Duodenal mucosa (tissue), 2 donors: ENCODE measurements around the gene VPS4A.

Experiments
- H3K27ac ChIP-seq: one replicate; pipeline ENCODE4 v1.7.0; 2013; ENCODE audit warnings: low read depth, low read length
- H3K27me3 ChIP-seq, 2 donors: one replicate each; pipeline ENCODE4 v1.7.0; 2013; ENCODE audit warnings: low read length in 2 of 2, control low read depth in 1 of 2; ENCODE audit not compliant: insufficient read depth in 2 of 2, control insufficient read depth in 1 of 2
- H3K36me3 ChIP-seq, 2 donors: one replicate each; pipeline ENCODE4 v1.7.0; 2013; ENCODE audit warnings: low read length in 2 of 2, control low read depth in 1 of 2; ENCODE audit not compliant: insufficient read depth in 2 of 2, control insufficient read depth in 1 of 2
- H3K4me1 ChIP-seq, 2 donors: one replicate each; pipeline ENCODE4 v1.7.0; 2013; ENCODE audit warnings: low read length in 2 of 2, control low read depth in 1 of 2; ENCODE audit not compliant: insufficient read depth in 2 of 2, control insufficient read depth in 1 of 2
- H3K4me3 ChIP-seq, 2 donors: one replicate each; pipeline ENCODE4 v1.7.0; 2013; ENCODE audit warnings: low read length in 2 of 2, low read depth in 1 of 2
- H3K9ac ChIP-seq, 2 donors: one replicate each; pipeline ENCODE4 v1.7.0; 2013; ENCODE audit warnings: low read length in 2 of 2, low read depth in 1 of 2
- H3K9me3 ChIP-seq, 2 donors: one replicate each; pipeline ENCODE4 v1.7.0; 2013; ENCODE audit warnings: low read length in 2 of 2, control low read depth in 1 of 2; ENCODE audit not compliant: control insufficient read depth in 1 of 2

Gene VPS4A

DNA sequence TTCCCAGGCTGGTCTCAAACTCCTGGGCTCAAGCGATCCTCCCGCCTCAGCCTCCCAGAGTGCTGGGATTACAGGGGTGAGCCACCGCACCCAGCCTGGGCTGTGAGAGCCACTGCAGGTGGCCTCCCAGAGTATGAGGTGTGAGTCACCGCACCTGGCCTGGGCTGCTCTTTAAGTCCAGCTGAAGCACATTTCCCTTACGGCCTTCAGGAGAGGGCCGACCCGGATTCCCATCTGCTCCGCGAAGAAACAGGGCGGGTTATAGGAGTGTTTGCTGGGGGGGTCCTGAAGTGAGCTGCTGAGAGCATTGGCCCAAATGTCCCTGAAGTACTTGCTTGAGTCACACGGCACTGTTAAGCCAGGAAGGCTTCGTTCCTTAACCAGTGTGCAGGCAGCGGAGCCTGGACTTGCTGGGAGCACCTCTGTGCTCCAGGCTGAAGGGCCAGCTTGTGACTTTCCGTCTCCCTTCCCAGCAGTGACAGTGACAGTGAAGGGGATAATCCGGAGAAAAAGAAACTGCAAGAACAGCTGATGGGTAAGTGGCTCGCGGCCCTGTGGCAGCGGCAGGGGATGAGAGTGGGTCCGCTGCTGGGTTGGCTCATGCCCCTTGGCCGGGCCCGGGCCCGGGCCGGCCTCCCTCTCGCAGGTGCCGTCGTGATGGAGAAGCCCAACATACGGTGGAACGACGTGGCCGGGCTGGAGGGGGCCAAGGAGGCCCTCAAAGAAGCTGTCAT, 7.2 kb downstream of the VPS4A start:
- peaks cover 67 to 84% of the 10 kb centered on the region in 2 donors for H3K36me3 ChIP-seq
- no peak overlapping the region for H3K27ac ChIP-seq
- no peaks in the 10 kb centered on the region for H3K27me3 ChIP-seq
- no peak overlapping the region for H3K4me3 ChIP-seq
- H3K4me1 ChIP-seq = no peaks in the 10 kb centered on the region
- H3K9ac ChIP-seq = no peak overlapping the region
- no peaks in the 10 kb centered on the region for H3K9me3 ChIP-seq

DNA sequence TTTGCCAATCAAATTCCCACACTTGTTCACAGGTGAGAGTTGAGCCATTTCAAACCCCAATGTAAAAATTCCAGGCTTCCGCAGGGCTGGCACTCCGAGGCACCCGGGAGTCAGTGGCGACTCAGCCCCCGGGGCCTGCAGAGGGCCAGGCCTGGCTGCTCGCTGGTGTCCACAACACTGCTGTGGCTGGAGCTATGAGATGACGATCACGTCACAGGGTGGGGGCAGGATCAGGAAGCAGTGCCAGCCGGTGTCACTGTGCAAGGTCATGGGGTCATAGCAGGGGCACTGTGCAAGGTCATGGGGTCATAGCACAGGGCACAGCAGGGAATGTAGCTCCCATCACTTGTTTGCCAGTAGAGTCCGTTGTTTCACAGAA, 7.8 kb downstream of the VPS4A start:
- peaks cover 1% of the 10 kb centered on the region in 2 donors for H3K4me1 ChIP-seq
- no peak overlapping the region for H3K4me3 ChIP-seq
- peaks cover 65 to 90% of the 10 kb centered on the region in 2 donors for H3K36me3 ChIP-seq
- H3K9me3 ChIP-seq = no peaks in the 10 kb centered on the region
- no peak overlapping the region for H3K27ac ChIP-seq
- no peak overlapping the region for H3K9ac ChIP-seq
- H3K27me3 ChIP-seq = no peaks in the 10 kb centered on the region

DNA sequence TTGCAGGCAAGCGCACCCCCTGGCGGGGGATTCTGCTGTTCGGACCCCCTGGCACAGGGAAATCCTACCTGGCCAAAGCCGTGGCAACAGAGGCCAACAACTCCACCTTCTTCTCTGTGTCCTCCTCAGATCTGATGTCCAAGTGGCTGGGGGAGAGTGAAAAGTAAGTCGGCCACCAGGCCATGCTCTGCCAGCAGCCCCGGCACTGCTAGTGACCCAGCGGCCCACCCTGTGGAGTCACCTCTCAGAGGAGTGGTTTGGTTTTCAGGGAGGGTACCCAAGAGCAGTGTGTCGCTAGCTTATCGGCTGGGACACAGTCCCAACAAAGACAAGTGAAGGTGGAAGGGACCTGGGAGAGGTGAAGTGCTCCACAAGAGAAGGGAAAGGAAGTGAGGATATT, 8.2 kb downstream of the VPS4A start:
- Histone ChIP-seq H3K27me3 (no peaks in the 10 kb centered on the region), H3K36me3 (peaks cover 61 to 92% of the 10 kb centered on the region in 2 donors), H3K4me3 (no peak overlapping the region), H3K9me3 (no peaks in the 10 kb centered on the region), H3K9ac (no peak overlapping the region), H3K27ac (no peak overlapping the region), H3K4me1 (peaks cover 6% of the 10 kb centered on the region in 2 donors)

DNA sequence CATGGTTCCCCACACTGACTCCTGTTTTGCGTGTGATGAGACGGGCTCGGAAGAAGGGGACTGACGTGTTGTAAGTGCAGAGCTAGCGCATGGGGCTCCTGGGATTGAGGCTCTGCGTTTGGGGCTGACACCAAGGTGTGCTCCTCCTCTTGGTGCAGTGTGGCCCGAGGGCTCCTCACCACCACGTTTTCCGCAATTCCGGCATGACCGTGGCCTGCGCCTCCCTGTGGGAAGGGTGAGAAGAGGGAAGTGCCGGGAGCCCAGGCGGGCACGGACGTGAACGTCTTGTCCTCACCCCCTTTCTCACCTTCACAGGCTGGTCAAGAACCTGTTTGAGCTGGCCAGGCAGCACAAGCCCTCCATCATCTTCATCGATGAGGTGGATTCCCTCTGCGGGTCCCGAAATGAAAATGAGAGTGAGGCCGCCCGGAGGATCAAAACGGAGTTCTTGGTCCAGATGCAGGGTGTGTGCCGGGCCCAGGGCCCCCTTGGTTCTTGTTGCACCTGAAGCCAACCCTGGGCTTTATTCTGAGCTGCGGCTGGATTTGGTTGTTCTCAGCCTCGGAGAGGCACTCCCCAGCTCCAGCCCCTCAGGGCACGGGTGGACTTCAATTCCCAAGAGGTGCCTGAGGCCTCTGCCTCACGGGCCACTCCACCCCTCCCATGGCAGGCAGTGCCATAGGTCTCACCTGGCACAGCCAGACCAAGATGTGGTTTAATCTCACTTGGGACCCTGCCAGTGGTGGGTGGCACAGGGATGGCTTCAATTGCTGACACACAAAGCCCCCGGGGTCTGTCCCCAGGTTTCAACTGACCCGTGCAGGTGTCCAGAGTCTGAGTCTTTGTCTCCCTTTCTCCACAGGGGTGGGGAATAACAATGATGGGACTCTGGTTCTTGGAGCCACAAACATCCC, 8.9 kb downstream of the VPS4A start:
- Histone ChIP-seq H3K36me3 (peaks cover 65 to 93% of the 10 kb centered on the region in 2 donors), H3K4me1 (peaks cover 6 to 8% of the 10 kb centered on the region in 2 donors), H3K4me3 (no peak overlapping the region), H3K27me3 (no peaks in the 10 kb centered on the region), H3K9ac (no peak overlapping the region), H3K27ac (no peak overlapping the region), H3K9me3 (no peaks in the 10 kb centered on the region)

DNA sequence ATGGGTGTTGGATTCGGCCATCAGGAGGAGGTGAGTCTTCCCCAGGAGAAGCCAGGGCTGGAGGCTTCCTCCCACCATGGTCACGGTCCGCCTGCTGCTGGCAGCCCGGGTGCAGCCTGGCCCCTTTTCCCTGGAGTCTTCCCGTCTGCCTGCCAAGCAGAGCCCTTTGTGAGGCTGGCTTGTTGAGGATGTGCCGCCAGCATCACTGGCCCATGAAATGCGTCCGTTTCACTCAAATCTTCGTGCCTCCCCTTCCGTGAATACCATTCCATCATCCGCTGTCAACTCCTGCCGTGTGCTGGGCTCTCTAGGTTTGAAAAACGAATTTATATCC, 9.6 kb downstream of the VPS4A start:
- Histone ChIP-seq H3K27ac (no peak overlapping the region), H3K9ac (no peak overlapping the region), H3K36me3 (peaks cover 66 to 91% of the 10 kb centered on the region in 2 donors), H3K9me3 (no peaks in the 10 kb centered on the region), H3K27me3 (no peaks in the 10 kb centered on the region), H3K4me1 (peaks cover 8 to 9% of the 10 kb centered on the region in 2 donors), H3K4me3 (no peak overlapping the region)

DNA sequence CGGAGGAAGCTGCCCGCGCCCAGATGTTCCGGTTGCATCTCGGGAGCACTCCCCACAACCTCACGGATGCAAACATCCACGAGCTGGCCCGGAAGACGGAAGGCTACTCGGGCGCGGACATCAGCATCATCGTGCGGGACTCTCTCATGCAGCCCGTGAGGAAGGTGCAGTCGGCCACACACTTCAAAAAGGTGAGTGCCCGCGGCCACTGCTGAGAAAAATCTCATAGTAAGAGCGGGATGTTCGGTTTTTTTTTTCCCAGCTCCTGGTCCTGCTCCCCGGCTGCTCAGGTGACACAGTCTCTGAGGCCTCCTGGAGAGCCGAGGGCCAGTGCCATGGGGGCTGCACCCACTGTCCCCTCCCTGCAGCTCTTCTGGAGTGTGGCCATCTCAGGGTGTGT, 9.9 kb downstream of the VPS4A start:
- no peaks in the 10 kb centered on the region for H3K27me3 ChIP-seq
- peaks cover 67 to 91% of the 10 kb centered on the region in 2 donors for H3K36me3 ChIP-seq
- H3K4me1 ChIP-seq = peaks cover 12 to 13% of the 10 kb centered on the region in 2 donors
- H3K9ac ChIP-seq = no peak overlapping the region
- H3K27ac ChIP-seq = no peak overlapping the region
- H3K9me3 ChIP-seq = no peaks in the 10 kb centered on the region
- H3K4me3 ChIP-seq = no peak overlapping the region

DNA sequence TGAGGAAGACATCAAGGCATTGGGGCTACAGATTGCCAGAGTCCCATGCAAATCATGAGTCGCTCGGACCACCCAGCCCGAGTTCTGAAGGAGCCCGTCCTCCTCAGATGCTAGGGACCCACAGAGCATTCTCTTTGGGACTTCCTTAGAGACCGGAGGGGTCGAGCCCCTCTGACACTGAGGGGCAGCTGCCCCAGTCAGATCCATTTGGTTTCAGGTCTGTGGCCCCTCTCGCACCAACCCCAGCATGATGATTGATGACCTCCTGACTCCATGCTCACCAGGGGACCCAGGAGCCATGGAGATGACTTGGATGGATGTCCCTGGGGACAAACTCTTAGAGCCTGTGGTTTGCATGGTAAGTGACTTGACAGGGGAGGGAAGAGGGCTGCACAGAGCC, 11.2 kb downstream of the VPS4A start:
- Histone ChIP-seq H3K9ac (no peak overlapping the region), H3K4me3 (no peak overlapping the region), H3K4me1 (peaks cover 21 to 25% of the 10 kb centered on the region in 2 donors), H3K27ac (no peak overlapping the region), H3K27me3 (no peaks in the 10 kb centered on the region), H3K9me3 (no peaks in the 10 kb centered on the region), H3K36me3 (peaks cover 58 to 84% of the 10 kb centered on the region in 2 donors)

DNA sequence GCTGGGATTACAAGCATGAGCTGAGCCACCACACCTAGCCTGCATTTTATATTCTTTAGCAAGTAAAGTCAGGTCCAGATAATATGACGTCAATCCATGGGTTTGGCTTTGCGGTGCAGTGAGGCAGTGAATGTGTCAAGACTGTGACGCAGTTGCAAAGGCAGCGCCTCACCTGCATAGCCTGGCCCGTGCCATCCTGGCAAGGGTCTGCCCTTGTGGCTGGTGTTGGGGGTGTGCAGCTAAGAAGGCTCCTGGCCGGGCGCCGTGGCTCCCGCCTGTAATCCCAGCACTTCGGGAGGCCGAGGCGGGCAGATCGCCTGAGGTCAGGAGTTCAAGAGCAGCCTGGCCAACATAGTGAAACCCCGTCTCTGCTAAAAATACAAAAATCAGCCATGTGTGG, 12.3 kb downstream of the VPS4A start:
- Histone ChIP-seq H3K27me3 (no peaks in the 10 kb centered on the region), H3K4me1 (peaks cover 24 to 33% of the 10 kb centered on the region in 2 donors), H3K9ac (no peak overlapping the region), H3K4me3 (no peak overlapping the region), H3K36me3 (peaks cover 56 to 81% of the 10 kb centered on the region in 2 donors), H3K9me3 (no peaks in the 10 kb centered on the region), H3K27ac (no peak overlapping the region)

DNA sequence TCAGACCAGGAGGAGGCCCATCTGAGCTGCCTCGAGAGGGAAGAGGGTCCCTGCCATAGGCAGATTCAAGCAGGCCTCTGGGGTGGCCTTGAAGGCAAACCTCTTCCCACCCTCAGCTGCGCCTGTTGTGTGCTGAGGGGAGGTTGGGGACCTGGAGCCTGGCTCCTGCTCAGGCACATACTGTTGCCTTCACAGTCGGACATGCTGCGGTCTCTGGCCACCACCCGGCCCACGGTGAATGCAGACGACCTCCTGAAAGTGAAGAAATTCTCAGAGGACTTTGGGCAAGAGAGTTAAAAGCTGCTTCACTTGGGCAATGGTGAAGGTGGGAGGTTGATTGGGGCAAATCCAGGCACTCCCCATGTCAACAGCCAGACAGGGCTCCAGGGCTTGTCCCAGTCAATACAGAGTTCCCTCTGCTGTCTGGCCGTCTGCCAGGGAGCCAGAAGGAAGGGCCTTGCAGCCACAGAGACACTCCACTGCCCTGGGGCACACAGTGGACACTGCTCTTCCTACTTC, 12.9 kb downstream of the VPS4A start:
- H3K4me3 ChIP-seq = no peak overlapping the region
- H3K27me3 ChIP-seq = no peaks in the 10 kb centered on the region
- H3K4me1 ChIP-seq = peaks cover 31 to 40% of the 10 kb centered on the region in 2 donors
- H3K27ac ChIP-seq = no peak overlapping the region
- no peaks in the 10 kb centered on the region for H3K9me3 ChIP-seq
- H3K36me3 ChIP-seq = peaks cover 50 to 75% of the 10 kb centered on the region in 2 donors
- H3K9ac ChIP-seq = no peak overlapping the region

DNA sequence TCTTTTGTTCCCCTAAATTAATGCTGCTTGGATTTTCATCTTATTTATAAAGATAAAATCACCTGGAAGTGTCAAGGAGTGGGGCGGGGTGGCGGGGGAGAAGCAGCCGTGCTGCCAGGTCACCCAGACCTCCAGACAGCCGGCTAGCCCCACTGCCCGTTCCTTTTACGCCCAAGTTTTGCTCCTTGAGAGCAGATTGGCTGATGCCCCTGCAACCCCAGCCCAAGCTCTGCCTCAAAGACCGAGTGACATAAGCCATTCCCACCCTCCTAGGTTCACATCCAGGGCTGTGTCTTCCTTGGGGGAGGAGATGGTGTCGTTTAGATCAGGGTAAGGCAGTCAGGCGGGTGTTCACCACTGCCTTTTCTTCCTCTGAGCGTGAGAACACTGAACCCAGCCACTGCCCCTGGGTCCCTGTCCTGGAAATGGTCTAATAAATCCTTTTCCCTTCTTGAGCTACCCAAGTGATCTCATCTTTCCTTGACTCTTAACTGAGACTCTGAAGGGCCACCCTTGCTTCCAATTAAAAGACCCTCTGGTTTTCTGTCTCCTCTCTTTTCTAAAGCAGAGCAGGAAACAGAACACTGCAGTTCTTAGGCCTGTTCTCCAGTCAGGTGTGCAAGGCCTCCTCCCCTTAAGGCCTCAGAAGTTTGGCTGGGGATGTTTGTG, 13.6 kb downstream of the VPS4A start:
- Histone ChIP-seq H3K4me3 (no peak overlapping the region), H3K36me3 (peaks cover 44 to 68% of the 10 kb centered on the region in 2 donors), H3K9me3 (no peaks in the 10 kb centered on the region), H3K27me3 (no peaks in the 10 kb centered on the region), H3K9ac (no peak overlapping the region), H3K4me1 (peaks cover 36 to 47% of the 10 kb centered on the region in 2 donors), H3K27ac (no peak overlapping the region)
